Measurements from ENCODE around the gene CCR2. TPM values are rescaled to one million over a fixed set of nuclear protein-coding genes. Genes with fewer than 3 reads are reported as not detected.

Gene CCR2
- total RNA-seq, 1 donor: not detected

- no peaks in the 10 kb centered on the region for H3K27me3 ChIP-seq (ENCODE audit: insufficient read depth, low read length)
- no peaks in the 10 kb centered on the region for H3K9me3 ChIP-seq (ENCODE audit: low read depth, low read length)
- no peaks in the 10 kb centered on the region for H3K79me2 ChIP-seq (ENCODE audit: insufficient read depth, low read length)
- H3K27ac ChIP-seq (ENCODE audit: low read depth, low read length): no peak overlapping the region
- no peaks in the 10 kb centered on the region for H4K20me1 ChIP-seq (ENCODE audit: insufficient read depth, low read length)
- peaks cover 42% of the 10 kb centered on the region for H3K4me1 ChIP-seq (ENCODE audit: insufficient read depth, low read length)
- H2AFZ ChIP-seq (ENCODE audit: low read length): no peak overlapping the region
- no peak overlapping the region for H3K4me2 ChIP-seq (ENCODE audit: insufficient read depth, low read length)
- no peak overlapping the region for H3K4me3 ChIP-seq (ENCODE audit: insufficient read depth, low read length)
- H3K36me3 ChIP-seq (ENCODE audit: insufficient read depth, low read length): no peaks in the 10 kb centered on the region
- TF ChIP-seq, protein P1, sequence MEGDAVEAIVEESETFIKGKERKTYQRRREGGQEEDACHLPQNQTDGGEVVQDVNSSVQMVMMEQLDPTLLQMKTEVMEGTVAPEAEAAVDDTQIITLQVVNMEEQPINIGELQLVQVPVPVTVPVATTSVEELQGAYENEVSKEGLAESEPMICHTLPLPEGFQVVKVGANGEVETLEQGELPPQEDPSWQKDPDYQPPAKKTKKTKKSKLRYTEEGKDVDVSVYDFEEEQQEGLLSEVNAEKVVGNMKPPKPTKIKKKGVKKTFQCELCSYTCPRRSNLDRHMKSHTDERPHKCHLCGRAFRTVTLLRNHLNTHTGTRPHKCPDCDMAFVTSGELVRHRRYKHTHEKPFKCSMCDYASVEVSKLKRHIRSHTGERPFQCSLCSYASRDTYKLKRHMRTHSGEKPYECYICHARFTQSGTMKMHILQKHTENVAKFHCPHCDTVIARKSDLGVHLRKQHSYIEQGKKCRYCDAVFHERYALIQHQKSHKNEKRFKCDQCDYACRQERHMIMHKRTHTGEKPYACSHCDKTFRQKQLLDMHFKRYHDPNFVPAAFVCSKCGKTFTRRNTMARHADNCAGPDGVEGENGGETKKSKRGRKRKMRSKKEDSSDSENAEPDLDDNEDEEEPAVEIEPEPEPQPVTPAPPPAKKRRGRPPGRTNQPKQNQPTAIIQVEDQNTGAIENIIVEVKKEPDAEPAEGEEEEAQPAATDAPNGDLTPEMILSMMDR (IDR thresholded peaks at IDR 0.05; ENCODE audit: extremely low read depth, low read depth, low read length): no peak
- DNase-seq (ENCODE audit: insufficient read length, low spot score, missing footprints): no peak
Measured at GRCh38 chr3:46408853-46409252, 54.9 kb downstream of the CCR2 start.

GRCh38 chr3:46409739-46410489 is 56.0 kb downstream of the CCR2 start:
- no peak overlapping the region for H3K4me3 ChIP-seq (ENCODE audit: insufficient read depth, low read length)
- H3K9me3 ChIP-seq (ENCODE audit: low read depth, low read length): no peaks in the 10 kb centered on the region
- TF ChIP-seq, protein P1 (IDR thresholded peaks at IDR 0.05; ENCODE audit: extremely low read depth, low read depth, low read length): no peak
- H3K36me3 ChIP-seq (ENCODE audit: insufficient read depth, low read length): no peaks in the 10 kb centered on the region
- DNase-seq (ENCODE audit: insufficient read length, low spot score, missing footprints): no peak
- peaks cover 42% of the 10 kb centered on the region for H3K4me1 ChIP-seq (ENCODE audit: insufficient read depth, low read length)
- no peaks in the 10 kb centered on the region for H3K79me2 ChIP-seq (ENCODE audit: insufficient read depth, low read length)
- peaks cover under 1% of the 10 kb centered on the region for H3K27me3 ChIP-seq (ENCODE audit: insufficient read depth, low read length)
- H4K20me1 ChIP-seq (ENCODE audit: insufficient read depth, low read length): no peaks in the 10 kb centered on the region
- H2AFZ ChIP-seq (ENCODE audit: low read length): no peak overlapping the region
- H3K4me2 ChIP-seq (ENCODE audit: insufficient read depth, low read length): no peak overlapping the region
- no peak overlapping the region for H3K27ac ChIP-seq (ENCODE audit: low read depth, low read length)

Other genes with a start within 250 kb of the CCR2 start
- 0.59 and 1.1 TPM in 2 replicates for gene CCR1, start 145.8 kb upstream of the CCR2 start, total RNA-seq
- gene CCR3, start 111.7 kb upstream of the CCR2 start, total RNA-seq: not detected in 2 replicates
- gene CCR5, start 16.8 kb downstream of the CCR2 start, total RNA-seq: not detected in 2 replicates
- gene CCRL2, start 53.1 kb downstream of the CCR2 start, total RNA-seq: 0.72 and 0.88 TPM in 2 replicates
- 0.59 and 0.72 TPM in 2 replicates for gene LTF, start 110.8 kb downstream of the CCR2 start, total RNA-seq
- gene RTP3, start 143.9 kb downstream of the CCR2 start, total RNA-seq: not detected in 2 replicates
- 4.7 and 5.1 TPM in 2 replicates for gene LRRC2, start 212.2 kb downstream of the CCR2 start, total RNA-seq

All from osteoblast (primary cell).